GM13977 (cell line): ENCODE data around the gene COPZ1.

ENCODE experiments used
- DNase-seq: peaks from one replicate; pipeline ENCODE4 v3.0.0; 2012; ENCODE audit warnings: low spot score
- CTCF ChIP-seq: IDR thresholded peaks from 2 replicates; pipeline ENCODE4 v1.5.1; 2012; ENCODE audit warnings: mild to moderate bottlenecking, control low read depth; ENCODE audit not compliant: insufficient read depth; ENCODE audit errors: extremely low read depth, missing control alignments
- in situ Hi-C: fragments of 300-500 bp; cut with MboI; formaldehyde crosslinking; loops from one replicate; pipeline ENCODE4 v1.12.0; 2022; ENCODE audit warnings: low sequenced_read_pairs, low pct_unique_long_range_greater_than_20kb, mixed read lengths, inconsistent platforms; ENCODE audit not compliant: unreplicated experiment

COPZ1 gene

GRCh38 chr12:54369597-54370131 is 44.7 kb downstream of the COPZ1 start:
- no peak for TF ChIP-seq CTCF
- DNase-seq, result no peak
- in situ Hi-C loops, result loop anchor here (10.0 to 25.0 kb wide), 3 partner anchors 75 to 357 kb away; partner anchors contain the start of genes HOXC8 and HOXC9

DNA sequence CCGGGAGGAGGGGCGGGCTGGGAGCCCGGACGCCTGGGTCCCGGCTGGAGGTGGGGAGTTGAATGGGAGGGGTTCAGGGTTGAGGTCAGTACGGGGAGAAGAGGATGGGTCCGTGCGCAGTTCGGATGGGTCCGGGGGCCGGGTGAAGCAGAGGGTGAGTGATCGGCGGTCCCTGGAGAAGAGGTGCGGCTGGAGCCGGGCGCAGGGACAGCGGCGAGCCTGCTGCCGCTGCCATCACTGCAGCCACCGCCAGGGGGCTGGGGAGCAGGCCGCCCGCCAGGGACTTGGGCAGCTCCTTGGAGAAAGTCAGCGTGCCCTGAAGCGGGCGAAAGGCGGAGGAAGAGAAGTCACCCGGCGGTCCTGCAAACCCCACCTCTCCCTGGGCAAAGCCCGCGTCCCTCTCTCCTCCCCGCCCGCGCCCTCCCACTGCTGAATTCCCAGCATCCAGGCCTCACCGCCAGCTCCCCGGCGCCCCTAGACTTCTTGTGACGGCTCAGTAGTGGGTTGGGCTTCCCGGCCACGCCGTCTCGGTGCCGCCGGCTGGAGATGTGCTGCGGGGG is 45.3 kb downstream of the COPZ1 start:
- in situ Hi-C loops, result loop anchor here (25.0 kb wide), 1 partner anchor 358 kb away; the partner anchor contains the start of genes HOXC8 and HOXC9
- DNase-seq, result peak; percentile 80
- peak; percentile 52 for TF ChIP-seq CTCF

DNA sequence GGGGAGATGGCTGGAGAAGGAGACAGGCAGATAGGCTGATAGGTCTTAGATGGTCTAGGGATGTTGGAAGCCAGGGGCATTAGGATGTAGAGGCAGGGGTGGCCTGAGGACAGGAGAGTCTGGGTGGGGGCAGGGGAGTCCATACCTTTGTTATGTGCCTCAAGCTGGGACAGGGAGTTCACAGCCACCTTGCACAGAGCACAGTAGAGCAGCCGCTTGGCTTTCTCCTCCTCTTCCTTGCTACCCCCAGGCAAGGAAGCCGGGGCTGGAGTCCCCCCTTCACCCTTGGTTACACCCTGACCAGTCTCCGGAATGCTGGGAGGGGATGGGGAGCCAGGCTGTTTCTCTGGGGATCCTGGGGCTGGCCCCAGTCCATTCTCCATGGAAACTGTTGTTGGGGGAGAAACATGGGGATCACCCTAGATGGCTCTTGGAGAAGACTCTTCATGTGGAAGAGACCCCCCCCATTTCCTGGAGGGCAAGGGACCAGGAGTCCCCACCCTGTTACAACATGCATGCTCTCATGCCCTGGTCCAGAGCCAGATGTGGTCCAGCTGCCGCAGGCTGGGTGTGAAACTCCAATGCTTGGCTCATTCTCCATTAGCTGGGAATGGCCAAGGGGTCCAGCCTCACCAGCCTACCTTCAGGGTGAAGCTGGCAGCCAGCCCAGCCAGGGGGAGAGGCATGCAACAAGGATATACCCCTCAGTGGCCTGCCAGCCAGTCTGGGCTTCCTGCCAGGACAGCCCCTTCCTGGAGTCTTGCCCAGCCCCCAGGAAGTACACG is 46.6 kb downstream of the COPZ1 start:
- no peak for TF ChIP-seq CTCF
- in situ Hi-C loops, result loop anchor here (25.0 kb wide), 1 partner anchor 359 kb away; the partner anchor contains the start of genes HOXC8 and HOXC9
- DNase-seq, result no peak

GRCh38 chr12:54372113-54372806 is 47.3 kb downstream of the COPZ1 start:
- TF ChIP-seq CTCF, result no peak
- no peak for DNase-seq
- in situ Hi-C loops, result loop anchor here (25.0 kb wide), 1 partner anchor 360 kb away; the partner anchor contains the start of genes HOXC8 and HOXC9

DNA sequence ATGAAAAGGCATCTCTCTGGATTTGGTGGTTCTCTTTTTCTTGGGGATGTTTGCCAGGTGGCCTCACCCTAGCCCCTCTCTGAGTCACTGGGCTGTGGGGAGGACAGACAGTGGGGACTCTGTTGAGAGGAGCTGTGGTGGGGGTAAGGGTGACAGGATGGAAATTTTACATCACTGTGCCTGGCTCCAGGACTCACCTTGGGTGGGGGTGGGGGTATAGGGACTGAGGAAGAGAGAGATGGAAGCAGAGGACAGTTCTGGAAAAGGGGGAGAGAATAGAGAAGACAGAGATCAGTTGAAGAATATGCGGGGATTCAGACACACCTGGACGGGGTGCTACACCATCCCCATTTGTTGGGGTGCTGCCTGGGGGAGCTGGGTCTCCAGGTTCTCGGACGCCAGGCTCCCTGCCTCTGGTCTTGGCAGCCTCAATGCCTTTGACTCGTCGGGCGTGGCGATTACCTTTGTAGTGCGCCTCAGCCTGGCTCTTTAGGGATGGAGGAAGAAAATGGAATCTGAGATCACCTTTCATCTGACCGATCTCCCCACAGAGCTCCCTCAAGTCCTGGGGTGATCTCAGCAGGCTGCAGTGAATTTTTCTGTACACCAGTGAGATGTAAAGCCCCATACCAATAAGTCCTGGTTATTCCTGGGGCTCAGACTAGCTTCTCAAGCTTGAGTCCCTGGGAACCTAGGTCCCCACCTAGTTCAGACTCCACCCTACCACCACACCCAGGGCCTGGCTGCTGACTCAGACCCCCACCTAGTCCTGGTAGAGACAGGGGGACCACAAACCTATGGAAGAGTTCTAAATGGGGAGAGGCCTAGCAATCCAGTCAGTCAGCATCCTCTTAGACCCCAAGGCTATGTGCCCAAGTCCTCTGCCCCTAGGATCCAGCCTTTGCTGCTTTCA is 49.0 kb downstream of the COPZ1 start:
- DNase-seq, result no peak
- in situ Hi-C loops, result loop anchor here (25.0 kb wide), 1 partner anchor 362 kb away; the partner anchor contains the start of genes HOXC8 and HOXC9
- TF ChIP-seq CTCF, result no peak
